ENCODE data around the gene FOXL2.

DNA sequence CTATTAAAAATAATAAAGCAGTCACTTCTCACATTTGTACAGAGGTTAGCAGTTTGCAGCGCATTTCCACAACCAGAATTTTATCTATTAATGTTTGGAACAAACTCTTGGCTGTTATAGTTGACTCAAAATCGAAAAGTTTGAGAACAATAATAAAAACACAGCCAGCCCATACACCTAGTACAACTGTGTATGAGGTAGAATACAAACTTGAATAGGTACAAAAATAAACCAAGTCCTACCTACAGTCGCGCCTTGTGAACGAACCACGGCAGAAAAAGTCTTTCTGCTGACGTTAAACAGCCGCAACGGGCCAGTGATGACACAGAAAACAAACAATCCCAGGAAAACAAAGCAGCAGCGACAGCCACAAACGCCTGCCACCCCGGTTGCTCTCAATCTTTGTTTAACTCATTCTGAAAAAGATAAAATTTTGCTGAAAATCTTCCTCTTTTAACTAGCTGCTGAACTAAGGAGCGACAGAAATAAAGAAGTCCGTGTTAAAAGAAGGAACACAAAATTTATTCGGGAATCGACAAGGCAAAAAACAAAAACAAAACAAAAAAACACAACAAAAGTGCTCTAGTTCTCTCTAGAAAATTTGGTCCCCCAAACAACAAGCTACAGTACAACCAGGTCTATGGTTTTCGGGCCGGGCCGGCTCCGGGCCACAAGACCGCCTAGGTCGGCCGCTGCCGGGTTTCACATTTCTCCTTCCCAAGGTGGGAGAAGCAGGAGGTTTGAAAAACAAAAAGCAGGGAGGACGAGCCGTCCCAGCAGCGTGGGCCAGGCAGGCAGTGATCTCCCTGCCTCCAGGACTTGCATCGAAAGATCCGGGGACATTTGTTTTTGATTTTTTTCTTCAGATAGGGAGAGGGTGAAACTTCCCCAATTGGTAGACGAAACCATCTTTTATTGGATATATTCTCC, 2.9 kb downstream of the FOXL2 start:
- no peak for TF ChIP-seq CTCF (IDR thresholded peaks at IDR 0.05 in 4 of 5, conservative IDR thresholded peaks at IDR 0.05 in 1 of 5)
- no peak for TF ChIP-seq POLR2A (IDR thresholded peaks at IDR 0.05)

Data from gastrocnemius medialis (tissue), 4 donors.